Keratinocyte (primary cell): ENCODE results near the gene SPATA7. TPM values are rescaled to one million over a fixed set of nuclear protein-coding genes. Genes with fewer than 3 reads are reported as not detected.

Experiments used
- DNase-seq: peaks from one replicate; pipeline ENCODE4 v3.0.0-alpha.2; 2011; ENCODE audit warnings: low read depth, missing footprints, low spot score
- FAIRE-seq: peaks from 2 replicates; lab custom pipeline; 2011; peaks lifted over from hg19 to GRCh38; lab: Jason Lieb, UNC
- H2AFZ ChIP-seq: 2 replicates; pipeline ENCODE4 v1.6.0; 2012; ENCODE audit warnings: low read length, control low read depth, inconsistent platforms; ENCODE audit not compliant: control insufficient read depth
- H3K27ac ChIP-seq: 2 replicates; pipeline ENCODE4 v1.5.1; 2011; ENCODE audit warnings: low read length; ENCODE audit not compliant: control insufficient read depth, insufficient read depth
- H3K27me3 ChIP-seq: 3 replicates; pipeline ENCODE4 v1.6.0; 2011; ENCODE audit warnings: low read length; ENCODE audit not compliant: control insufficient read depth, insufficient read depth; ENCODE audit errors: extremely low read depth
- H3K36me3 ChIP-seq, 2 experiments: 2 replicates in 1 of 2; 3 replicates in 1 of 2; pipeline ENCODE4 v1.5.1; 2011; ENCODE audit warnings: low read length in 2 of 2, mild to moderate bottlenecking in 1 of 2; ENCODE audit not compliant: control insufficient read depth in 2 of 2, insufficient read depth in 2 of 2; ENCODE audit errors: extremely low read depth in 1 of 2
- H3K4me1 ChIP-seq: 3 replicates; pipeline ENCODE4 v1.5.1; 2011; ENCODE audit warnings: low read length; ENCODE audit not compliant: control insufficient read depth, insufficient read depth; ENCODE audit errors: extremely low read depth
- H3K4me2 ChIP-seq: 3 replicates; pipeline ENCODE4 v1.6.0; 2011; ENCODE audit warnings: low read depth, low read length; ENCODE audit not compliant: control insufficient read depth, insufficient read depth; ENCODE audit errors: extremely low read depth
- H3K4me3 ChIP-seq, 3 experiments: fragments of 200-600 bp in 1 of 3; sonication (generic) in 1 of 3; 2 replicates in 2 of 3; 3 replicates in 1 of 3; pipeline ENCODE4 v1.5.1; 2011 to 2016; ENCODE audit warnings: low read length in 3 of 3, mild to moderate bottlenecking in 3 of 3, control low read depth in 2 of 3, inconsistent platforms in 1 of 3, low read depth in 1 of 3, mixed read lengths in 1 of 3, mixed run types in 1 of 3, moderate library complexity in 1 of 3; ENCODE audit not compliant: control insufficient read depth in 2 of 3, insufficient read depth in 2 of 3; ENCODE audit errors: extremely low read depth in 1 of 3
- H3K79me2 ChIP-seq: 2 replicates; pipeline ENCODE4 v1.6.0; 2012; ENCODE audit warnings: low read length; ENCODE audit not compliant: control insufficient read depth, insufficient read depth
- H3K9ac ChIP-seq: 3 replicates; pipeline ENCODE4 v1.6.0; 2011; ENCODE audit warnings: low read length; ENCODE audit not compliant: control insufficient read depth, insufficient read depth; ENCODE audit errors: extremely low read depth
- H3K9me1 ChIP-seq: 3 replicates; pipeline ENCODE4 v1.6.0; 2011; ENCODE audit warnings: low read length; ENCODE audit not compliant: control insufficient read depth, insufficient read depth; ENCODE audit errors: extremely low read depth
- H3K9me3 ChIP-seq: 2 replicates; pipeline ENCODE4 v1.5.1; 2012; ENCODE audit warnings: low read depth, low read length; ENCODE audit not compliant: control insufficient read depth
- H4K20me1 ChIP-seq: 3 replicates; pipeline ENCODE4 v1.6.0; 2011; ENCODE audit warnings: low read length; ENCODE audit not compliant: control insufficient read depth, insufficient read depth; ENCODE audit errors: extremely low read depth
- CTCF ChIP-seq, 3 experiments: IDR thresholded peaks in 1 of 3; conservative IDR thresholded peaks in 1 of 3; optimal IDR thresholded peaks in 1 of 3; 2 replicates in 2 of 3; 3 replicates in 1 of 3; pipeline versions ENCODE3 to v1.5.1; 2011; ENCODE audit warnings: low read length in 3 of 3, mild to moderate bottlenecking in 3 of 3, moderate library complexity in 2 of 3, control low read depth in 1 of 3, inconsistent platforms in 1 of 3; ENCODE audit not compliant: insufficient read depth in 2 of 3; ENCODE audit errors: extremely low read depth in 1 of 3
- EZH2 ChIP-seq: IDR thresholded peaks from one replicate; pipeline ENCODE4 v1.6.1; 2012; ENCODE audit warnings: inconsistent platforms, mild to moderate bottlenecking, low read length, moderate library complexity
- dilution Hi-C: fragments of 300-500 bp; cut with MboI; formaldehyde crosslinking; loops from one replicate; pipeline ENCODE4 v1.7.0; 2020; ENCODE audit warnings: low sequenced_read_pairs; ENCODE audit not compliant: extremely low pct_ligation_motif_present
- polyA plus RNA-seq, 5 experiments: library from polyadenylated mRNA; depleted of rRNA in 3 of 5; stranded (reverse) in 3 of 5; stranded (forward) in 1 of 5; unstranded in 1 of 5; fragments of >200 nt; gene quantifications; 1 replicate in 1 of 5; 2 replicates in 3 of 5; 3 replicates in 1 of 5; pipeline versions ENCODE4 v1.2.1 to v1.2.3, GENCODE V29; 2011 to 2012; ENCODE audit warnings: missing spikeins in 2 of 5, low read depth in 1 of 5, low replicate concordance in 1 of 5

SPATA7 gene
- polyA plus RNA-seq, 1 donor (not counting 4 experiments of a cell fraction or from before 2014, with no cell fraction given), result 7.1 TPM

GRCh38 chr14:88364710-88365413 lies 20.6 kb upstream of the SPATA7 start:
- Histone ChIP-seq H2AFZ (no peak overlapping the region), H3K27ac (no peak overlapping the region), H4K20me1 (no peaks in the 10 kb centered on the region), H3K36me3 (no peaks in the 10 kb centered on the region), H3K79me2 (no peaks in the 10 kb centered on the region), H3K4me1 (no peaks in the 10 kb centered on the region), H3K9me1 (no peaks in the 10 kb centered on the region), H3K4me2 (no peak overlapping the region), H3K4me3 (no peak overlapping the region), H3K9me3 (no peaks in the 10 kb centered on the region), H3K9ac (no peak overlapping the region), H3K27me3 (no peaks in the 10 kb centered on the region)
- dilution Hi-C loops, result no loop called here
- no peak for FAIRE-seq
- no peak for DNase-seq
- TF ChIP-seq EZH2, result no peak
- TF ChIP-seq CTCF (optimal IDR thresholded peaks at IDR 0.05 in 1 of 3, IDR thresholded peaks at IDR 0.05 in 1 of 3, conservative IDR thresholded peaks at IDR 0.05 in 1 of 3; ENCODE audit: extremely low read depth in 1 of 3, insufficient read depth in 2 of 3, low read length in 3 of 3), result no peak

GRCh38 chr14:88369496-88369895 lies 16.0 kb upstream of the SPATA7 start:
- Histone ChIP-seq H3K4me3 (no peak overlapping the region), H3K9me3 (no peaks in the 10 kb centered on the region), H3K27ac (no peak overlapping the region), H3K4me2 (no peak overlapping the region), H3K4me1 (no peaks in the 10 kb centered on the region), H2AFZ (no peak overlapping the region), H3K79me2 (no peaks in the 10 kb centered on the region), H3K27me3 (no peaks in the 10 kb centered on the region), H3K9ac (no peak overlapping the region), H3K36me3 (no peaks in the 10 kb centered on the region), H4K20me1 (no peaks in the 10 kb centered on the region), H3K9me1 (no peaks in the 10 kb centered on the region)
- no peak for TF ChIP-seq EZH2
- no peak for TF ChIP-seq CTCF (optimal IDR thresholded peaks at IDR 0.05 in 1 of 3, IDR thresholded peaks at IDR 0.05 in 1 of 3, conservative IDR thresholded peaks at IDR 0.05 in 1 of 3; ENCODE audit: extremely low read depth in 1 of 3, insufficient read depth in 2 of 3, low read length in 3 of 3)
- FAIRE-seq (no peak), DNase-seq (no peak)
- dilution Hi-C loops, result no loop called here
